Hypothalamus (tissue), 51 donors: ENCODE data around the gene YPEL1.
A peak's percentile ranks its signal among the peaks of the same experiment; 100 is the strongest.
"Not testable (repeated sequence)": the region's sequence is repeated elsewhere in the genome, so short reads cannot be mapped to it uniquely, and the experiment has no call there.

ENCODE experiments used
- DNase-seq, 51 donors: peaks; one replicate each; lab custom pipeline; 2025; lab: John Stamatoyannopoulos, UW

Gene YPEL1

DNA sequence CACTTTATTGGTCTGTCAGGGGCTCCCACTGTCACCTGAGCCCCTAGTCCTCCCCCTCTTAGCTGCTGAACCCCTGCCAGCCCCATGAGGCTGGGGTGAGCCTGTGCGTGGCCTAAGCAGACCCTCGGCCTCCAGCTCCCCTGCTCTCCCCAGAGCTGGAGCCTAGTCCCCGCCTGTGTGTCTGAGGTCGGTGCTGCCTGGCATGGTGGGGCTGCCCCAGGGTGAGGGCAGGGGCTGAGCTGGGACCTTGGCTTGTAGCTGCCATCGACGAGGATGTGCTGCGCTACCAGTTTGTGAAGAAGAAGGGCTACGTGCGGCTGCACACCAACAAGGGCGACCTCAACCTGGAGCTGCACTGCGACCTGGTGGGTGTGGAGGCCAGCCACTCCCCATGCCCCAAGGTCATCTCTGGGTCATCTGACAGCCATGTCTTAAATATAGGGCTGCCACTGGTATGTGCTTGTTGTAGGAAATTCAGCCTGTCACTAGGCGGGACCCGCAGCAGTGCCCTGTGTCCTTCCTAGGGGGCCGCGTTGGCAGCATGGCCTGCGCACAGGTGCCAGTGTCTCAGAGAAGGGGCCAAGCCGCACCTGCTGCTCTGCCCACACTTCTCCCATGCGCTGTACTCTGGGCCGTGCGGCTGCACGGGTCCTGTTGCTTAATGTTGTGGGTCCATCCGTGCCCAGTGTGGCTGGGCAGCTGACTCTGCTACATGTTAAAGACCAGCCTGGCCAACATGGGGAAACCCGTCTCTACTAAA is 48.8 kb downstream of the YPEL1 start:
- DNase-seq: no peak

DNA sequence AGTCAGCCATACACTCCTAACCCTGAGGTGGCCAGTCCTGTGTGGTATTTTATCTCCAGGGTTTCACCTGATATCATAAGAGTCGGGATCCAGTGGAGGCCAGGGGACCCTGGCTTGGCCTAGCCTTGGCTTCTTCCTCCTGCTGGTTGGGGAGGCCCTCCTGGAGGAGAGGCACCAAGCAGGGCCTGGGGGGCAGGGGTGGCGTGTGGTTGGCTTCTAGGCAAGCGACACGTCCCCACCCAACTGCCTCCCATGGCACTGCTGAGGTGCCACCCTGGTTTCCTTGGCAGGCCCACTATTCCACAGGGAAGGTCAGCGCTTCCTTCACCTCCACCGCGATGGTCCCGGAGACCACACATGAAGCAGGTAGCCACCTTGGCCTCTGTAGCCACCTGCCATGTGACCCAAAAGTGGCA is 49.4 kb downstream of the YPEL1 start:
- DNase-seq: no peak

DNA sequence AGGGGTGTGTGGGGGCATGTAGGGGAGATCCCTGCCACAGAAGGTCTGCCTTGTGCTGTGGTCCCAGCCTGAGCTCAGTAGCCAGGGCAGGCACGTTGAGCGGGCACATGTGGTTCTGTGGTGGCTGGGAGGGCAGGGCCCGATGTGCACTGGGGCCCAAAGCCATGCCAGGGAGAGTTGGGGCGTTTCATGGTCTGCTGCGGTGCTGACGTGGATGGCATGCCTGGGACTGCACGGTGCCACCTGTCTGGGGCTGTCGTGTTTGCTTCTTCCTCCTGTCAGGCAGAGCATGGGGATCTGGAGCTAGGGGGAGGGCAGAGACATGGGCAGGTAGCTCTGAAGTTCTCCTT is 50.5 kb downstream of the YPEL1 start:
- DNase-seq: no peak

DNA sequence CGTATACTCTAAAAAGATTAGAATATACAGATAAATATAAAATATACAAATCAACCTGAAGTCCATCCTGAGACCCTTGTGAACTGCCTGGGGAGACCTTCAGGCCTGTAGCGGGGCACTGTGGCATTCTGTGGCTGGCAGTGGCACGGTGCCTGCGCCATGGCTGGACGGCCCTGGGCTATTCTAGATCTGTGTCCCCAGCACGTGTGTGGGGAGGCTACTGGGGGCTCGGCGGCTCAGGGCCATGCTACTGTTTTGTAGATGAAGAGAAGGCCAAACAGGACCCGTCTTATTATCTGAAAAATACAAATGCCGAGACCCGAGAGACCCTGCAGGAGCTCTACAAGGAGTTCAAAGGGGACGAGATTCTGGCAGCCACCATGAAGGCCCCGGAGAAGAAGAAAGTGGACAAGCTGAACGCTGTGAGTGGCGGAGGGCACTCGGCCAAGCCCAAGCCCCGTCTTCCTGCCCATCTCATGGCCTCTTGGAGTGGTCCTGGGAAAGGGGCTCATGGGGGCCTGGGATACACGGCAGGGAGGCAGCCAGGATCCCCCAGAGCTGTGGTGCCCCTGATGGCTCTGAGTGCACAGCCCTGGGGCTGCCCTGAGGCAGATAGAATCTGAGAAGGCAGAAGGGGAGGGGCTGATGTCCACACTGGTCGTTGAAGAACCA is 51.0 kb downstream of the YPEL1 start:
- no peak for DNase-seq

DNA sequence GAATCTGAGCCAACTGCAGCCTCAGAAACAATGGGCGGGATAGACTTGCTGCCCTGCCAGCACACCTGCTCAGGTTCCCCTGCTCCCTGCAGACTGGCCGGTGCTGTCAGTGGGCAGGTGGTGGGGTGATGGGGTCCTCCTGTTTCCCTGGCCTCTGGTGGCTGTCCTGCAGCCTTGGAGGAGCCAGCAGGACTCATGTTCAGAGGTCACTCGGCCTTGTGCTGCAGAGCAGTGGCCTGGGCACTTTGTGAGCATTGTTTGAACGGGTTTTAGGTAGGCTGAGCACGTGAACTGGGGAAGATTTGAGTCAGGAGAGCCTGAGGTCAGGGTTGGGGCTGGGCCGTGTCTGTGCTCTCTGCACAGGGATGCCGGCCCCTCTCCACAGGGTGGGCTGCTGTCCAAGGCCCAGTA is 52.2 kb downstream of the YPEL1 start:
- no peak for DNase-seq

DNA sequence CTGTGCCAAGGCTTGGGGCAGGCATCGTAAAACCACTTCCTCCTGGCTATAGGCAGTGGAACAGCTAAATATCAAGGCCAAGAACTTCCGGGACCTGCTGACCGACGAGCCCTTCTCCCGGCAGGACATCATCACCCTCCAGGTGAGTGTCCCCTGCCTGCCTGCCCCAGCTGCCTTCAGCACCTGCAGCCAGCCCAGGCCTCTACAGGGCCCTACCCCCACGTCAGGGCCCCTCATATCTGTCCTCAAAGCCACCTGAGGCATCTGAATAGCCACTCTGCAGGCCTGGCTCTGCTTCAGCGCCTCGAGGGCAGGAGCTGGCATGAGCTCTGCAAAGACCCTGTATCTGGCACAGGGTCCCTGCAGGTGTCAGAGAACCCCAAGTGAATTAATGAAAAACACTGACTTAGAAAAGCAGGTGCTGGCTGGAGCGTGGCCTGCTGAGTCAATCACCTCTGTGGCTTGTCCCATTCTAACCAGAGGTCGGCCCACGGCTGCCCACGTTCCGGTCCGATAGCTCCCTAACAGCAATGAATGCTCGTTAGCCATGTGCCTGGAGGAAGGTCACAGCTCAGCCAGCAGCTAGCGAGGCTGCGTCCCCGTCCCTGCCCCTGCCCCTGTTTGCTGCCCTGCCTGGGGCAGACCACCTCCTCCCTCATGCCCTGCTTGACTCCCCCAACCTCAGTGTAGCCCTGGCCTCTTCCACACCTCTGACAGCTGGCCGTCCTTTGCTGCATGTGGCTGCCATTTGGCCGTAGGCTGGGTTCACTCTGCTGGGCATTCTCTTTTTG is 53.0 kb downstream of the YPEL1 start:
- no peak for DNase-seq

DNA sequence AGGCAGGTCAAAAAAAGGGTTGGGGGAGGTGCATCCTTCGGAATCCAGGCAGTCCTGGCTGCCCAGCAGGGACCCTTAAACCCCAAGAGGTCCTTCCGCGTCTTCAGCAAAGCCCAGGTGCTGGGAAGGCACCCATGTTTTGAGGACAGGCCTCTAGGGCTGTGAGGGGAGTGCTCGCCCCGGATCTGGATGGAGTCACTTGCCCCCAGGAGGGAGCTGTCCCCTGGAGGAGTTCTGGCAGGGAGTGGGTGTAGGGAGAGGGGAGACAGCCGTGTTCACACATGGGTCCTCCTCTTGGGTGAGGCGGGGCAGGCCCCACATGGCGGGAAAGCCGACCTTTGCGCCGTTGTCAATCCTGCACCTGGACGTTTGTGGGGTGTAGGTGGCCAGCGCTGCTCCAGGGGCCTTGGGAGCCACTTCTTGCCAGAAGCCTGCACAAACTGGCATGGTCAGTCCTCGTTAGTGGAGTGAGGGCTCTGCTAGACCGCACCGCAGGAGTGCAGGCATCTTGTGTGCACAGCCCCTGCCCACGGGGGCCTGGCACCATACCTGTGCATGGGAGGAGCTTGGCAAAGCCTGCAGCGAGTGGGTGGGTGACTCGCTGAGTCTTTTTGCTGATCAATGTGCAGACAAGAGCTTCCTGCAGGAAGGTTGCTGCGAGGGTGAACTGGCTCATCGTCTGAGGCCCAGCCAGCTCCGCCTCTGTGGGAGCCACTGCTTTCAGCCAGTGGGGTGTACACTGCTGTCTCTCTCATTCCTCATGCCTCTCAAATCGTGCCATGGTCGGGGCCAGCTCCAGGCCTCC is 53.8 kb downstream of the YPEL1 start:
- peak in 2 of 51 donors; percentile 5 to 36 for DNase-seq

DNA sequence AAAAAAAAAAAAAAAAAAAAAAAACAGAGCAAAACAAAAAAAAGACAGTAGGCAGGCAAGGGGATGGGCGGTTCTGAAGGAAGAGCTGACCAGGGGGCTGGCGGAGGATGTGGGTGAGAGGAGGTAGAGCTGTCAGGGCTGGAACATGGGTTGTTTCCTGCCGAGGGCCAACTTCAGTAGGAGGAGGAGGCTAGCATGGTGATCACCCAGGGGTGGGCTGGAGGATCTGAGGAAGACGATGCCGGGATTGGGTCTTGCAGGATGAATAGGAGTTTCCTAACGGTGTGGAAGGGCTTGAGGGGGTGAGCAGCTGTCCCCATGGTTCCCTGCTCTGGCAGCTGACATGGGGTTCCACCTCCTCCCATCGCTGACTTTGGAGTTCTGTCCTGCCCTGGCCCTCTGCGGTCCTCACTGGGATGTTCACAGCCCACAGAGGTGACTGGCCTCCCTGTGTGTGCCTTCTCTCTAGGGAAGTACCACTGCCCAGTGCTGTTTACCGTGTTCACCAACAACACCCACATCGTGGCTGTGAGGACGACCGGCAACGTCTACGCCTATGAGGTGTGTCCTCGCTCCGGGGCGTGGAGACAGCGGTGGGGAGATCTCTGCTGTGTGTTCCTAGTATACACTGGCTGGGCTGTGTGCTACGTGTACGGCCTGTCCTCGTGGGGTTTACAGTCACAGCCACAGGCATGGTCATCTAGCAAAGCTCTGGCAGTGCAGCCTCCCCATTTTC is 54.6 kb downstream of the YPEL1 start:
- no peak for DNase-seq

DNA sequence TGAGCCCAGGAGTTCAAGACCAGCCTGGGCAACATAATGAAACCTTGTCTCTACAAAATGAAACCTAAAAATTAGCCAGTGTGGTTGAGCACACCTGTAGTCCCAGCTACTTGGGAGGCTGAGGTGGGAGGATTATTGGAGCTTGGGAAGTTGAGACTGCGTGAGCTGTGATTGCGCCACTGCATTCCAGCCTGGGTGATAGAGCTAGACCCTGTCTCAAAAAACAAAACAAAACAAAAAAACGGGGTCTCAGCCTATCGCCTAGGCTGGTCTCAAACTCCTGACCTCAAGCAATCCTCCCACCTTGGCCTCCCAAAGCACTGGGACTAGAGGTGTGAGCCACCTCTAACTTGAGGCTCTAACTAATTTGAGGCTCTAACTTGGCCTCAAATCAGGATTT is 56.2 kb downstream of the YPEL1 start:
- DNase-seq: no peak

DNA sequence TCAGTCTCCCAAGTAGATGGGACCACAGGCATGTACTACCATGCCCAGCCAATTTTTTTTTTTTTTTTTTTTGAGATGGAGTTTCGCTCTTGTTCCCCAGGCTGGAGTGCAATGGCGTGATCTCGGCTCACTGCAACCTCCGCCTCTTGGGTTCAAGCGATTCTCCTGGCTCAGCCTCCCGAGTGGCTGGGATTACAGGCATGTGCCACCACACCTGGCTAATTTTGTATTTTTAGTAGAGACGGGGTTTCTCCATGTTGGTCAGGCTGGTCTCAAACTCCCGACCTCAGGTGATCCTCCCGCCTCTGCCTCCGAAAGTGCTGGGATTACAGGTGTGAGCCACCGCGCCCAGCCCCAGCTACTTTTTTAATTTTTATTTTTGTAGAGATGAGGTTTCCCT is 56.8 kb downstream of the YPEL1 start:
- DNase-seq: not testable (repeated sequence)

DNA sequence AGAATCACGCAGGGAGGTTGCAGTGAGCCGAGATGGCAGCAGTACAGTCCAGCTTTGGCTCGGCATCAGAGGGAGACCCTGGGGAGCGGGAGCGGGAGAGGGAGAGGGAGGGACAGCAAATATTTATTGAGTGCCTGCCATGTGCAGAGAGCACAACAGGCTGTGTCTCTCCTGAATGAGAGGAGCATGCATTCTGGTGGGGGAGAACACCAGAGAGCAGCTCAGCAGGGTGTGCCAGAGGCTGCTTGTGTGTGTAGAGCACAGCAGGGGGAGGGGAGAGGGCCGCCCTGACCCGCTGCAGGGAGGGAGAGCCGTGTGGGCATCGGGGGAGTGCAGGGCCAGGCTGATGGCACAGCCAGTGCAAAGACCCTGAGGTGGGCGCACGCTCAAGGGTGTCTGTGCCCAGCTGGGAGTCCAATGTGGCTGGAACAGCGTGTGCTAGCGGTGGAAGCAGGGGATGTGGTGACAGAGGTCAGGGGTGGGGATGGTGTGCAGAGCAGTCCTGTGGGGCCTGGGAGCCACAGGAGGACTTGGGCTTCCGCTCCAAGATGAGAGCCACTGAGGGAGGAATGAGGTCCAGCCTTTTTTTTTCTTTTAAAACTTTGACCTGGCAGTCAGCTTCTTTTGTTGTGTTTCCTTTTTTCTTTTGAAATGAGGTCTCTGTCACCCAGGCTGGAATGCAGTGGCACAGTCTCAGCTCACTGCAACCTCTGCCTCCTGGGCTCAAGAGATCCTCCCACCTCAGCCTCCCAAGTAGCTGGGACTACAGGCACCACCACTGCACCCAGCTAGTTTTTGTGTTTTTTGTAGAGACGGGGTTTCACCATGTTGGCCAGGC is 57.8 kb downstream of the YPEL1 start:
- DNase-seq: no peak

DNA sequence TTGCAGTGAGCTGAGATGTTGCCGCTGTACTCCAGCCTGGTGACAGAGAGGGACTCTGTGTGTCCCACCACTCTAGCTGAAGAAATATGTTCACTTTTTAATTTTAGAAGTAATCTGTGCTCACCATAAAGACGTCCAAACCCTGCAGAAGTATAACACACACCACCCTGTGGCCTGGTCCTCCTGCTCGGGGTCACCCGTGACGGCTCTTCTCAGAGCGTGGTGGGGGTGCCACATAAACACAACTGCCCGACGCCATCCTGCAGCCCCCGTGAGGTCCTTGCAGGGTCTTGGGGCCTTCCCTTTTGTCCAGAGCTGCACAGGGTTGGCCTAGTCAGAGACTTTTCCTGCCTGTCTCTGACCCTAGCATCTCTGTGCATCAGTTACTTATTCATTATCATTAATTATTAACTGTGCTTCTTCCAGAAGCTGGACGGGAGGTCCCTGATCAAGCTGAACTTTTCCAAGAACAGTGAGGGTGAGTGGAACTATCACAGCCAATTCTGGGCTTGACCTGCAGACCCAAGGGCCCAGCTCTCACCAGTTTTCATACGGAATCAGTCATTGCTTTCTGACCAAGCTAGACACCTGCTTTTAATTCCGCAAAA is 60.9 kb downstream of the YPEL1 start:
- no peak for DNase-seq

DNA sequence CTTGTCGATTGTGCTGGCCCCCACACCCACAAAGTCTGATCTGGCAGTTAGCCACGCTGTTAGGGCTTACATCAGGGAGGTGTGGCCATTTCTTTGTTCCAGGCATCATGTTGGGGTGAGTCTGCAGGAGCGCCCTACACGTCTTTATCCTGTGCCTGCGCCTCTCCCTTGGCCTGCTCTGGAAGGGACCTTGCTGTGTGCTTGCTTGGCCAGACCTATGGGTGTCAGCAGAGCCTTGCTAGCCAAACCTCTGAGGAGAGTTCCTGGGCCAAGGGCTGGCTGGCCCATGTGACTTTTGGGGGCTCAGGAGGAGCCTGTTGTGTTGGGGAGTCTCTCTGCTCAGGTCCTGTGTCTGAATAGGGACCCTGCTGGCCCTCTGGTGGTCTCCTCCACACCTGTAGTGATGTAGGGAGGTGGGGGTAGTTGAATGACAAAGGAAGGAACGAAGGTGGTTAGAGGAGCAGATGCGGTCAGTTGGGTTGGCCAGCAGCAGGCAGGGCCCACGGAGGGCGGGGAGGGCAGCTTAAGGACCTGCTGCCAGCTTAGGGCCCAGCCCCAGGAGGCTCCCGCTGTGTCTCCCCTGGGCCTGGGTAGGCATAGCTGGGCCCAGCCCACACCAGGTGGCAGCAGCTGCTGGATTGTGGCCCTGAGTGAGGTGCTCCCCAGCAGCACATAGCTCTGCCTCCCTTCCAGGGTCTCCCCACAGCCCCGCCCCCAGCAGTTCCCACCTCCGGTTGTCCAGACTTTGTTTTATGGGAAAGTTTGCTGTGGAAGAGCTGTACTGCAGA is 61.9 kb downstream of the YPEL1 start:
- no peak for DNase-seq

DNA sequence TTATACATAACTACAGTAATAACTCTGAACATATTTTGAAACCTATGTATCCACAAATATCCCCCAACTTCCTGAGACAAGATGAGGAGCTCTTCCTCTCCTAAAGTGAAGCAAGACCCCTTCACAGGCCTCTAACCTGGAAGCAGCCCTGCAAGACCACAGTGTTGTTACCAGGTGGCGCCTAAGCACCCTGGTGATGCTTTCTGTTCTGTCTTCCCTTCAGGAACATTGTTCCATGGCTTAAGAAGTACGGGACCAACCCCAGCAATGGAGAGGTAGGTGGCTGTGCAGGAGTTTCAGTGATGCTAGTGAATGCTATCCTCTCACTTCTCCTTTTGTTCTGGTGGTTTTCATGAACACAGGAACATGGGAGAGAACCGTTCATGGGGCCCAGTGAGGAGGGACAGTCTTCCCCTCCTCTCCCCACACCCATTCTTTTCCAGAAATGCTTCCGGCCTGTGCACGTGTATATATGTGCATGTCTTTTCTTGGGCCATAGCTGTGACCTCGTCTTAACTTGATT is 63.4 kb downstream of the YPEL1 start:
- DNase-seq: no peak

DNA sequence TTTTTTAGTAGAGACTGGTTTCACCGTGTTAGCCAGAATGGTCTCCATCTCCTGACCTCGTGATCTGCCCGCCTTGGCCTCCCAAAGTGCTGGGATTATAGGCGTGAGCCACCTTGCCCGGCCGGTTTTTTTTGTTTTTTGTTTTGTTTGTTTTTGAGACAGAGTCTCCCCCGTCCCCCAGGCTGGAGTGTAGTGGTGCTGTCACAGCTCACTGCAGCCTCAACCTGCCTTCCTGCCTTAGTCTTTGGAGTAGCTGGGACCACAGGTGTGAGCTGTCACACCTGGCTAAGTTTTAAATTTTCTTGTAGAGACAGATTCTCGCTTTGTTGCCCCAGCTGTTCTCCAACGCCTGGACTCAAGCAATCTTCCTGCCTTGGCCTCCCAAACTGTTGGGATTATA is 66.6 kb downstream of the YPEL1 start:
- DNase-seq: no peak

DNA sequence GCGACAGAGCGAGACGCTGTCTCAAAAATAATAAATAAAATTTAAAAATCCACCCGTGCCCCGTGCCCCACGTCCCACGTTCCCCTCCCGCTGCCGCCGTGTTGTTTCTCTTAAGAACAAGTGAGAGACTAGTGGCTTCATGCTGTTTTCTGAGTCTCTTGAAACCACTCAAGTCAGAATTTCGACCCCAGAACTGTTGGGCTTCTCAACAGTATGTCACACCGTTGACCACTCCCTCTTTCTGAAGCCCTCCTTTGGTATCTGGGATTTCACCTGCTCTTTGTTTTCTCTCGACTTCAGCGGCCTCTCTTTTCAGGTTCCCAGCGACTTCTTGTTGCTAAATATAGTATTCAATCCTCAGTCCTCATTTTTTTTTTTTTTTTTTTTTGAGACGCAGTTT is 68.8 kb downstream of the YPEL1 start:
- DNase-seq: no peak

DNA sequence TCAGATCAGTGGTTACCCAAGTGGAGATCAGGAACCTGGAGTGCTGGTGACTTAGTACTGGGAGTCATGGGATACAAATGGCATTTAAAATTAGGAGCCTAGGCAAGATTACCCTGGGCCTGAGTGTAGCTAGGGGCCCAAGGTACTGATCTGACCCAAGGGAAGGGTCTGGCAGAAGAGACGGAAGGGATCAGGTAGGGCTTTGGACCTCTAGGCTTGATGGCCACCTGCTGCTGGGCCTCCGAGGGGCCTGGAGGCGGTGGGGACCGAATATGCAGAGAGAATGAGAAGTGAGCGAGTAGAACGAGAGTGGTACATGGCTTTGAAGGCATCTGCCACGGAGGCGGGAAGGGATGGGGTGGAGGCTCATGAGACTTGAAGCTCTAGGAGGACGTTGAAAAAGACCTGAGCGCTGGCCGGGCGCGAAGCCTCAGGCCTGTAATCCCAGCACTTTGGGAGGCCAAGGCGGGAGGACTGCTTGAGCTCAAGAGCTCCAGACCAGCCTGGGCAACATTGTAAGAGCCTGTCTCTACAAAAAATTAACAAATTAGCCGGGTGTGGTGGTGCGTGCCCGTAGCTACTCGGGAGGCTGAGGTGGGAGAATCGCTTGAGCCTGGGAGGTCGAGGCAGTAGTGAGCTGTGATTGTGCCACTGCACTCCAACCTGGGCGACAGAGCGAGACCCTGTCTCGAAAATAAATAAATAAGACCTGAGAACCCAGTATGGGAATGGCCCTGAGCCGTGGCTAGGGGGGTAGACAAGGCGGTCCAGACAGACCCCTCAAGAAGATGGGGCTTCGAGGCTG is 70.3 kb downstream of the YPEL1 start:
- no peak for DNase-seq
